Thyroid gland (tissue), 4 donors: ENCODE measurements around the gene DPYD.

Source experiments
- POLR2A ChIP-seq, 2 donors: fragments of 450-650 bp; IDR thresholded peaks; one replicate each; pipeline ENCODE4 v1.6.1; 2017; ENCODE audit warnings: antibody characterized with exemption in 2 of 2, mild to moderate bottlenecking in 2 of 2, moderate library complexity in 1 of 2
- TF ChIP-seq, protein P1 (sequence below), 6 experiments: fragments of 200-600 bp in 3 of 6; fragments of 450-650 bp in 3 of 6; sonication (generic) in 3 of 6; IDR thresholded peaks; one replicate each; pipeline ENCODE4 v1.5.1; 2016 to 2019; ENCODE audit warnings: antibody characterized with exemption in 6 of 6, mild to moderate bottlenecking in 2 of 6, inconsistent platforms in 1 of 6, moderate library complexity in 1 of 6

DNA sequence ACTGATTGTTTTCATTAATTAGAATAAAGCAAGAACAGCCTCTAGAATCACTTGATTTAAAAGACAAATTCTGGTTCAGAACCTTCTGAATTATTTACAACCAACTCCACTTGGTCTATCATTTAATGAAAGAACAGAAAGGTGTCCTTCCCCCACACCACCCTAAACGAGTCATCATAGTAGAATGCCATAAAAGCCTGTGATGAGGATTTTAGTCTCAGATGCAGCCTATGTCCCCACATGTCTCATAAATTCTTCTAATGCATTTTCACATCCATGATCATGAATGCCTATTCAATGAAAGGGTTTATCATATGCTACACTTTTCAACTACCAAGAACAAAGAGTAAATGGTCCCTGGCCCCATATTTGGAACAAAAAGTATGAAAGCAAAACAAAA is 508.1 kb downstream of the DPYD start:
- TF ChIP-seq POLR2A (IDR thresholded peaks at IDR 0.05), result no peak
- TF ChIP-seq, protein P1, sequence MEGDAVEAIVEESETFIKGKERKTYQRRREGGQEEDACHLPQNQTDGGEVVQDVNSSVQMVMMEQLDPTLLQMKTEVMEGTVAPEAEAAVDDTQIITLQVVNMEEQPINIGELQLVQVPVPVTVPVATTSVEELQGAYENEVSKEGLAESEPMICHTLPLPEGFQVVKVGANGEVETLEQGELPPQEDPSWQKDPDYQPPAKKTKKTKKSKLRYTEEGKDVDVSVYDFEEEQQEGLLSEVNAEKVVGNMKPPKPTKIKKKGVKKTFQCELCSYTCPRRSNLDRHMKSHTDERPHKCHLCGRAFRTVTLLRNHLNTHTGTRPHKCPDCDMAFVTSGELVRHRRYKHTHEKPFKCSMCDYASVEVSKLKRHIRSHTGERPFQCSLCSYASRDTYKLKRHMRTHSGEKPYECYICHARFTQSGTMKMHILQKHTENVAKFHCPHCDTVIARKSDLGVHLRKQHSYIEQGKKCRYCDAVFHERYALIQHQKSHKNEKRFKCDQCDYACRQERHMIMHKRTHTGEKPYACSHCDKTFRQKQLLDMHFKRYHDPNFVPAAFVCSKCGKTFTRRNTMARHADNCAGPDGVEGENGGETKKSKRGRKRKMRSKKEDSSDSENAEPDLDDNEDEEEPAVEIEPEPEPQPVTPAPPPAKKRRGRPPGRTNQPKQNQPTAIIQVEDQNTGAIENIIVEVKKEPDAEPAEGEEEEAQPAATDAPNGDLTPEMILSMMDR (IDR thresholded peaks at IDR 0.05), result no peak
